UCSD-AML1 (cell line): ENCODE results near the gene CYP39A1.

ENCODE experiments used
- DNase-seq: peaks from one replicate; lab custom pipeline; 2025; ENCODE audit not compliant: unreplicated experiment; lab: John Stamatoyannopoulos, UW

CYP39A1 gene

GRCh38 chr6:46592740-46593139 is 59.9 kb downstream of the CYP39A1 start:
- DNase-seq: no peak

GRCh38 chr6:46592046-46592445 is 60.6 kb downstream of the CYP39A1 start:
- no peak for DNase-seq

- no peak for DNase-seq
Measured at GRCh38 chr6:46590765-46591164, 61.9 kb downstream of the CYP39A1 start.

- no peak for DNase-seq
Measured at GRCh38 chr6:46586906-46587305, 65.7 kb downstream of the CYP39A1 start.

GRCh38 chr6:46584586-46584985 is 68.0 kb downstream of the CYP39A1 start:
- DNase-seq: no peak

- no peak for DNase-seq
Measured at GRCh38 chr6:46583721-46584120, 68.9 kb downstream of the CYP39A1 start.

- no peak for DNase-seq
Measured at GRCh38 chr6:46583081-46583480, 69.5 kb downstream of the CYP39A1 start.

GRCh38 chr6:46581459-46582177 is 71.0 kb downstream of the CYP39A1 start:
- no peak for DNase-seq

- no peak for DNase-seq
Measured at GRCh38 chr6:46575530-46575929, 77.1 kb downstream of the CYP39A1 start.

- no peak for DNase-seq
Measured at GRCh38 chr6:46573140-46573539, 79.5 kb downstream of the CYP39A1 start.

GRCh38 chr6:46565531-46565930 is 87.1 kb downstream of the CYP39A1 start:
- DNase-seq: no peak

- no peak for DNase-seq
Measured at GRCh38 chr6:46563924-46564323, 88.7 kb downstream of the CYP39A1 start.

GRCh38 chr6:46556053-46556452 is 96.6 kb downstream of the CYP39A1 start:
- DNase-seq: no peak

GRCh38 chr6:46555129-46555528 is 97.5 kb downstream of the CYP39A1 start:
- DNase-seq: no peak

- DNase-seq: no peak
Measured at GRCh38 chr6:46549155-46549554, 103.5 kb downstream of the CYP39A1 start.

GRCh38 chr6:46541556-46541955 is 111.1 kb downstream of the CYP39A1 start:
- DNase-seq: no peak

- DNase-seq: no peak
Measured at GRCh38 chr6:46539866-46540265, 112.8 kb downstream of the CYP39A1 start.

- no peak for DNase-seq
Measured at GRCh38 chr6:46538800-46539480, 113.7 kb downstream of the CYP39A1 start.

- no peak for DNase-seq
Measured at GRCh38 chr6:46530896-46531295, 121.7 kb downstream of the CYP39A1 start.

- DNase-seq: no peak
Measured at GRCh38 chr6:46528961-46529750, 123.5 kb downstream of the CYP39A1 start.

- DNase-seq: no peak
Measured at GRCh38 chr6:46526607-46527006, 126.0 kb downstream of the CYP39A1 start.

- no peak for DNase-seq
Measured at GRCh38 chr6:46525583-46525982, 127.0 kb downstream of the CYP39A1 start.
